IMR-90 (cell line): Measurements from ENCODE around the gene PDLIM4. TPM values are rescaled to one million over a fixed set of nuclear protein-coding genes. Genes with fewer than 3 reads are reported as not detected.

Experiments
- ATAC-seq: fragments of 200-7000 bp; cut with Tn5 transposase; 2 replicates; pipeline ENCODE4 v1.9.1; 2020; ENCODE audit warnings: low read depth, mild to moderate bottlenecking, moderate library complexity
- BruUV-seq: library from RNA; stranded (reverse); fragments of 400-500 nt; replicated peaks from 2 replicates; lab custom pipeline; 2021; lab: Mats Ljungman, UMichigan
- CTCF ChIA-PET: fragments of 300-600 bp; formaldehyde crosslinking; extraction: SDS; loops from one replicate; lab custom pipeline; 2021; ENCODE audit warnings: antibody characterized with exemption; lab: Yijun Ruan, JAX
- POLR2A ChIA-PET: fragments of 300-600 bp; sonication (Branson Sonifier 250); formaldehyde crosslinking; loops from one replicate; lab custom pipeline; 2022; ENCODE audit warnings: antibody characterized with exemption; ENCODE audit not compliant: unreplicated experiment; lab: Charles Lee
- DNase-seq: peaks from one replicate; pipeline ENCODE4 v3.0.0; 2013
- H2AFZ ChIP-seq: replicated peaks from 2 replicates; pipeline ENCODE3; 2013; ENCODE audit warnings: low read length, mild to moderate bottlenecking; ENCODE audit not compliant: poor library complexity
- H2AK5ac ChIP-seq: 2 replicates; pipeline ENCODE4 v1.6.1; 2013; ENCODE audit warnings: low read depth, low read length, inconsistent platforms
- H2AK9ac ChIP-seq: replicated peaks from 2 replicates; pipeline ENCODE3; 2013; ENCODE audit warnings: mild to moderate bottlenecking, low read depth, low read length, moderate library complexity; ENCODE audit not compliant: poor library complexity
- H2BK120ac ChIP-seq: 2 replicates; pipeline ENCODE4 v1.6.1; 2013; ENCODE audit warnings: low read depth, low read length, inconsistent platforms
- H2BK15ac ChIP-seq: 3 replicates; pipeline ENCODE4 v1.6.1; 2013; ENCODE audit warnings: low read depth, low read length, inconsistent platforms
- H2BK20ac ChIP-seq: 2 replicates; pipeline ENCODE4 v1.6.1; 2013; ENCODE audit warnings: low read depth, mild to moderate bottlenecking, inconsistent platforms, low read length, moderate library complexity
- H2BK5ac ChIP-seq: 2 replicates; pipeline ENCODE4 v1.6.1; 2013; ENCODE audit warnings: mild to moderate bottlenecking, low read depth, low read length, inconsistent platforms; ENCODE audit not compliant: poor library complexity, severe bottlenecking
- H3K14ac ChIP-seq: replicated peaks from 2 replicates; pipeline ENCODE4 v1.6.1; 2013; ENCODE audit warnings: low read depth, low read length, inconsistent platforms
- H3K18ac ChIP-seq: 2 replicates; pipeline ENCODE4 v1.6.1; 2013; ENCODE audit warnings: low read depth, low read length, control low read depth
- H3K23ac ChIP-seq: 2 replicates; pipeline ENCODE4 v1.6.1; 2013; ENCODE audit warnings: low read depth, low read length, inconsistent platforms
- H3K27ac ChIP-seq: 2 replicates; pipeline ENCODE4 v1.5.1; 2013; ENCODE audit warnings: mild to moderate bottlenecking, control low read depth, low read length; ENCODE audit not compliant: insufficient read depth
- H3K27me3 ChIP-seq: 2 replicates; pipeline ENCODE4 v1.6.1; 2013; ENCODE audit warnings: low read length; ENCODE audit not compliant: control insufficient read depth, insufficient read depth
- H3K36me3 ChIP-seq: 2 replicates; pipeline ENCODE4 v1.6.1; 2013; ENCODE audit warnings: low read length, mixed read lengths; ENCODE audit not compliant: control insufficient read depth, insufficient read depth
- H3K4ac ChIP-seq: 2 replicates; pipeline ENCODE4 v1.6.1; 2013; ENCODE audit warnings: low read depth, low read length, inconsistent platforms
- H3K4me1 ChIP-seq: 2 replicates; pipeline ENCODE4 v1.6.1; 2013; ENCODE audit warnings: low read length, mixed read lengths; ENCODE audit not compliant: control insufficient read depth, insufficient read depth
- H3K4me2 ChIP-seq: 2 replicates; pipeline ENCODE4 v1.6.1; 2013; ENCODE audit warnings: low read depth, mild to moderate bottlenecking, control low read depth, low read length, moderate library complexity
- H3K4me3 ChIP-seq: 2 replicates; pipeline ENCODE4 v1.5.1; 2013; ENCODE audit warnings: low read depth, mild to moderate bottlenecking, control low read depth, low read length, moderate library complexity; ENCODE audit not compliant: insufficient read depth
- H3K56ac ChIP-seq: 2 replicates; pipeline ENCODE4 v1.6.1; 2013; ENCODE audit warnings: low read length, inconsistent platforms; ENCODE audit not compliant: insufficient read depth; ENCODE audit errors: extremely low read depth
- H3K79me1 ChIP-seq, 2 experiments: 2 replicates each; pipeline ENCODE4 v1.6.1; 2013; ENCODE audit warnings: low read length in 2 of 2, inconsistent platforms in 1 of 2, low read depth in 1 of 2
- H3K9ac ChIP-seq: 2 replicates; pipeline ENCODE4 v1.6.1; 2013; ENCODE audit warnings: low read depth, low read length, control low read depth
- H3K9me1 ChIP-seq: 2 replicates; pipeline ENCODE4 v1.6.1; 2013; ENCODE audit warnings: low read length, inconsistent platforms; ENCODE audit not compliant: insufficient read depth
- H3K9me3 ChIP-seq: 2 replicates; pipeline ENCODE4 v1.6.1; 2013; ENCODE audit warnings: low read length; ENCODE audit not compliant: control insufficient read depth, insufficient read depth
- H4K20me1 ChIP-seq: 2 replicates; pipeline ENCODE4 v1.6.1; 2013; ENCODE audit warnings: low read length, inconsistent platforms; ENCODE audit not compliant: insufficient read depth
- H4K5ac ChIP-seq: 2 replicates; pipeline ENCODE4 v1.6.1; 2013; ENCODE audit warnings: mild to moderate bottlenecking, low read depth, low read length, control low read depth
- H4K8ac ChIP-seq, 2 experiments: 2 replicates each; pipeline ENCODE4 v1.6.1; 2013; ENCODE audit warnings: low read depth in 2 of 2, low read length in 2 of 2, control low read depth in 1 of 2, inconsistent platforms in 1 of 2
- H4K91ac ChIP-seq: 2 replicates; pipeline ENCODE4 v1.6.1; 2013; ENCODE audit warnings: low read depth, low read length, inconsistent platforms; ENCODE audit not compliant: insufficient read depth
- MAZ ChIP-seq: IDR thresholded peaks from 2 replicates; pipeline ENCODE4 v1.6.1; 2012; ENCODE audit warnings: low read depth, mild to moderate bottlenecking, low read length, improper control_type of control experiment, moderate library complexity, borderline replicate concordance
- MXI1 ChIP-seq: IDR thresholded peaks from 2 replicates; pipeline ENCODE4 v1.6.1; 2012; ENCODE audit warnings: low read depth, mild to moderate bottlenecking, low read length, moderate library complexity, borderline replicate concordance
- WGBS, 2 experiments: methylation state at CpG; one replicate each; pipeline versions ENCODE4 v1.1.5 to v1.1.7; 2013; ENCODE audit warnings: missing lambda C conversion rate in 2 of 2; ENCODE audit not compliant: insufficient read length in 1 of 2; ENCODE audit errors: extremely low coverage in 2 of 2; 5-methylcytosine and 5-hydroxymethylcytosine counted together
- dilution Hi-C: fragments of 300-500 bp; cut with HindIII; formaldehyde crosslinking; loops from one replicate; pipeline ENCODE4 v1.14.3; 2018; ENCODE audit warnings: low sequenced_read_pairs; ENCODE audit not compliant: unreplicated experiment
- in situ Hi-C: fragments of 300-500 bp; cut with MboI; formaldehyde crosslinking; loops from 3 replicates; pipeline ENCODE4 v1.14.3; 2019; ENCODE audit warnings: low sequenced_read_pairs, inconsistent platforms, mixed read lengths
- intact Hi-C: fragments of 100-400 bp; cut with micrococcal nuclease; formaldehyde crosslinking; loops from 2 replicates; pipeline ENCODE4 v1.10.0; 2022
- polyA plus RNA-seq, 3 experiments: library from polyadenylated mRNA; depleted of rRNA; stranded (reverse); fragments of >200 nt; gene quantifications; 2 replicates each; pipeline ENCODE4 v1.2.3, GENCODE V29; 2012; ENCODE audit warnings: low replicate concordance in 1 of 3
- total RNA-seq: library from RNA; depleted of rRNA; stranded (reverse); fragments of >200 nt; gene quantifications from 2 replicates; pipeline ENCODE4 v1.2.3, GENCODE V29; 2012

The PDLIM4 gene
- total and polyA plus RNA-seq, 2 of the 4 experiments (the other 2 are of a cell fraction), result 61.1 to 214 TPM

GRCh38 chr5:132228241-132229035, 29.1 kb upstream of the PDLIM4 start:
- Histone ChIP-seq H3K4me1 (peaks cover 24% of the 10 kb centered on the region), H2BK5ac (peak overlapping the region; percentile 34), H3K14ac (0 out of 2 replicates have a peak overlapping the region, but pooled peaks have one; percentile 25), H4K5ac (peak overlapping the region; percentile 77), H3K56ac (peak overlapping the region; percentile 11; the same call in 1 of the 2 replicates), H4K20me1 (peaks cover 28% of the 10 kb centered on the region), H3K4me2 (peak overlapping the region; percentile 73), H3K9me1 (peaks cover 26% of the 10 kb centered on the region), H3K18ac (no peak overlapping the region), H3K36me3 (no peaks in the 10 kb centered on the region), H3K27me3 (no peaks in the 10 kb centered on the region; the same call in 1 of the 2 replicates), H3K9ac (peak overlapping the region; percentile 50; the same call in 1 of the 2 replicates), H2BK20ac (no peak overlapping the region), H3K79me1 (peaks cover 26 to 38% of the 10 kb centered on the region in 2 experiments), H3K23ac (peak overlapping the region; percentile 24; the same call in 1 of the 2 replicates), H4K8ac (peak overlapping the region; percentile 83 to 94; a peak in 2 of 4 replicates), H2AFZ (peak overlapping the region; percentile 95), H2AK9ac (peak overlapping the region; percentile 96), H3K27ac (peak overlapping the region; percentile 35; the same call in 1 of the 2 replicates), H2BK15ac (no peak overlapping the region), H3K4ac (peak overlapping the region; percentile 84), H4K91ac (peak overlapping the region; percentile 60), H3K4me3 (peak overlapping the region; percentile 61), H3K9me3 (no peaks in the 10 kb centered on the region), H2BK120ac (peak overlapping the region; percentile 32; the same call in 1 of the 2 replicates), H2AK5ac (peak overlapping the region; percentile 56)
- no peak for TF ChIP-seq MXI1
- TF ChIP-seq MAZ, result no peak
- WGBS, 2 experiments, result 80% methylated on average over 15 of the region's 27 CpGs; no CpG with 5 or more reads in 1 of the 2 experiments
- no TSS peak for BruUV-seq
- ATAC-seq (no peak), DNase-seq (no peak)
- intact Hi-C loops (no loop called here), dilution Hi-C loops (no loop called here), in situ Hi-C loops (no loop called here)
- POLR2A ChIA-PET, result interaction anchor here (1.5 kb wide), 1 partner anchor 23 kb away, joined by 6 read pairs; no protein-coding TSS in a partner anchor
- CTCF ChIA-PET, result interaction anchor here (0.6 to 2.1 kb wide), 4 partner anchors 10 to 220 kb away, joined by 3 to 10 read pairs (median 6); no protein-coding TSS in a partner anchor
